GM21723 (cell line): Measurements from ENCODE around the gene TMEM128.
"Not testable (repeated sequence)": the region's sequence is repeated elsewhere in the genome, so short reads cannot be mapped to it uniquely, and the experiment has no call there.

Experiments used
- ATAC-seq: cut with Tn5 transposase; IDR thresholded peaks from one replicate; pipeline ENCODE4 v1.9.1; 2021; ENCODE audit warnings: mild to moderate bottlenecking, moderate library complexity; ENCODE audit not compliant: unreplicated experiment

Gene TMEM128

GRCh38 chr4:4257705-4258104 is 9.7 kb upstream of the TMEM128 start:
- ATAC-seq = not testable (repeated sequence)

GRCh38 chr4:4256799-4257198 is 8.8 kb upstream of the TMEM128 start:
- no peak for ATAC-seq

GRCh38 chr4:4254666-4255065 is 6.6 kb upstream of the TMEM128 start:
- ATAC-seq = no peak

- no peak for ATAC-seq
Observed at GRCh38 chr4:4254199-4254598, 6.2 kb upstream of the TMEM128 start.

GRCh38 chr4:4249866-4250265 is 1.8 kb upstream of the TMEM128 start:
- ATAC-seq = no peak

- not testable (repeated sequence) for ATAC-seq
Observed at GRCh38 chr4:4249342-4249741, 1.3 kb upstream of the TMEM128 start.

GRCh38 chr4:4248885-4249203 is 821 bp upstream of the TMEM128 start:
- ATAC-seq = no peak

- peak; percentile 35 for ATAC-seq
Observed at GRCh38 chr4:4247696-4248028, 361 bp downstream of the TMEM128 start.

GRCh38 chr4:4245172-4245571 is 2.9 kb downstream of the TMEM128 start:
- no peak for ATAC-seq

GRCh38 chr4:4239551-4239950 is 8.5 kb downstream of the TMEM128 start:
- not testable (repeated sequence) for ATAC-seq

GRCh38 chr4:4233610-4234009 is 14.4 kb downstream of the TMEM128 start:
- ATAC-seq = no peak

- no peak for ATAC-seq
Observed at GRCh38 chr4:4228356-4228668, 19.7 kb downstream of the TMEM128 start.

- ATAC-seq = no peak
Observed at GRCh38 chr4:4227510-4228355, 20.3 kb downstream of the TMEM128 start.

GRCh38 chr4:4226606-4227438 is 21.2 kb downstream of the TMEM128 start, which contains the start of gene OTOP1:
Gene OTOP1 (minus strand): TSS chr4:4226929. CDS start chr4:4226864, 65 bp downstream.
- no peak for ATAC-seq

- ATAC-seq = no peak
Observed at GRCh38 chr4:4225915-4226605, 22.0 kb downstream of the TMEM128 start.

- no peak for ATAC-seq
Observed at GRCh38 chr4:4217113-4217512, 30.9 kb downstream of the TMEM128 start.

- no peak for ATAC-seq
Observed at GRCh38 chr4:4216648-4217047, 31.4 kb downstream of the TMEM128 start.

- not testable (repeated sequence) for ATAC-seq
Observed at GRCh38 chr4:4213674-4214073, 34.3 kb downstream of the TMEM128 start.

GRCh38 chr4:4206204-4206603 is 41.8 kb downstream of the TMEM128 start:
- ATAC-seq = no peak

GRCh38 chr4:4204401-4204745 is 43.6 kb downstream of the TMEM128 start:
- no peak for ATAC-seq

- ATAC-seq = no peak
Observed at GRCh38 chr4:4203688-4204400, 44.2 kb downstream of the TMEM128 start.
